Osteoblast (primary cell): ENCODE results near the gene U2AF2. TPM values are rescaled to one million over a fixed set of nuclear protein-coding genes. Genes with fewer than 3 reads are reported as not detected.

Experiments
- DNase-seq: peaks from one replicate; pipeline ENCODE4 v3.0.0; 2011; ENCODE audit warnings: low spot score, mixed read lengths; ENCODE audit not compliant: insufficient read length; ENCODE audit errors: missing footprints
- H2AFZ ChIP-seq: 2 replicates; pipeline ENCODE4 v1.6.0; 2011; ENCODE audit warnings: mild to moderate bottlenecking, low read length
- H3K27ac ChIP-seq: 2 replicates; pipeline ENCODE4 v1.5.1; 2011; ENCODE audit warnings: mild to moderate bottlenecking, low read depth, low read length, moderate library complexity
- H3K27me3 ChIP-seq: 2 replicates; pipeline ENCODE4 v1.6.0; 2012; ENCODE audit warnings: mild to moderate bottlenecking, control low read depth, inconsistent platforms, low read length, moderate library complexity; ENCODE audit not compliant: insufficient read depth
- H3K36me3 ChIP-seq: 2 replicates; pipeline ENCODE4 v1.5.1; 2011; ENCODE audit warnings: mild to moderate bottlenecking, low read length, control low read depth, moderate library complexity; ENCODE audit not compliant: insufficient read depth
- H3K4me1 ChIP-seq: 2 replicates; pipeline ENCODE4 v1.5.1; 2011; ENCODE audit warnings: mild to moderate bottlenecking, low read length, control low read depth, moderate library complexity; ENCODE audit not compliant: insufficient read depth
- H3K4me2 ChIP-seq: 2 replicates; pipeline ENCODE4 v1.6.0; 2011; ENCODE audit warnings: mild to moderate bottlenecking, low read length; ENCODE audit not compliant: insufficient read depth
- H3K4me3 ChIP-seq: fragments of 200-600 bp; sonication (generic); 3 replicates; pipeline ENCODE4 v1.5.1; 2012; ENCODE audit warnings: mild to moderate bottlenecking, low read length, inconsistent platforms; ENCODE audit not compliant: insufficient read depth
- H3K79me2 ChIP-seq: 2 replicates; pipeline ENCODE4 v1.6.0; 2012; ENCODE audit warnings: mild to moderate bottlenecking, low read length, control low read depth, inconsistent platforms; ENCODE audit not compliant: insufficient read depth
- H3K9me3 ChIP-seq: 2 replicates; pipeline ENCODE4 v1.5.1; 2011; ENCODE audit warnings: low read depth, low read length, control low read depth
- H4K20me1 ChIP-seq: 2 replicates; pipeline ENCODE4 v1.6.0; 2012; ENCODE audit warnings: mild to moderate bottlenecking, low read length, control low read depth; ENCODE audit not compliant: insufficient read depth
- total RNA-seq: library from RNA; depleted of rRNA; stranded (reverse); fragments of >200 nt; gene quantifications from 2 replicates; pipeline ENCODE4 v1.2.3, GENCODE V29; 2012
- TF ChIP-seq, protein P1 (sequence below): IDR thresholded peaks from 2 replicates; pipeline ENCODE4 v1.5.1; 2011; ENCODE audit warnings: mild to moderate bottlenecking, low read depth, low read length, moderate library complexity; ENCODE audit errors: extremely low read depth

The U2AF2 gene
- total RNA-seq, 1 donor, result 70.2 TPM

- peak; percentile 65 for DNase-seq
- H2AFZ ChIP-seq, result no peak overlapping the region
- H3K27me3 ChIP-seq, result no peaks in the 10 kb centered on the region
- peaks cover 64% of the 10 kb centered on the region for H4K20me1 ChIP-seq
- no peak overlapping the region for H3K4me2 ChIP-seq
- no peaks in the 10 kb centered on the region for H3K4me1 ChIP-seq
- H3K36me3 ChIP-seq, result peaks cover 20% of the 10 kb centered on the region
- H3K9me3 ChIP-seq, result no peaks in the 10 kb centered on the region
- TF ChIP-seq, protein P1, sequence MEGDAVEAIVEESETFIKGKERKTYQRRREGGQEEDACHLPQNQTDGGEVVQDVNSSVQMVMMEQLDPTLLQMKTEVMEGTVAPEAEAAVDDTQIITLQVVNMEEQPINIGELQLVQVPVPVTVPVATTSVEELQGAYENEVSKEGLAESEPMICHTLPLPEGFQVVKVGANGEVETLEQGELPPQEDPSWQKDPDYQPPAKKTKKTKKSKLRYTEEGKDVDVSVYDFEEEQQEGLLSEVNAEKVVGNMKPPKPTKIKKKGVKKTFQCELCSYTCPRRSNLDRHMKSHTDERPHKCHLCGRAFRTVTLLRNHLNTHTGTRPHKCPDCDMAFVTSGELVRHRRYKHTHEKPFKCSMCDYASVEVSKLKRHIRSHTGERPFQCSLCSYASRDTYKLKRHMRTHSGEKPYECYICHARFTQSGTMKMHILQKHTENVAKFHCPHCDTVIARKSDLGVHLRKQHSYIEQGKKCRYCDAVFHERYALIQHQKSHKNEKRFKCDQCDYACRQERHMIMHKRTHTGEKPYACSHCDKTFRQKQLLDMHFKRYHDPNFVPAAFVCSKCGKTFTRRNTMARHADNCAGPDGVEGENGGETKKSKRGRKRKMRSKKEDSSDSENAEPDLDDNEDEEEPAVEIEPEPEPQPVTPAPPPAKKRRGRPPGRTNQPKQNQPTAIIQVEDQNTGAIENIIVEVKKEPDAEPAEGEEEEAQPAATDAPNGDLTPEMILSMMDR, result no peak
- H3K79me2 ChIP-seq, result peaks cover 71% of the 10 kb centered on the region
- no peak overlapping the region for H3K4me3 ChIP-seq
- no peak overlapping the region for H3K27ac ChIP-seq
Measured at GRCh38 chr19:55686311-55687050, 31.6 kb downstream of the U2AF2 start.

DNA sequence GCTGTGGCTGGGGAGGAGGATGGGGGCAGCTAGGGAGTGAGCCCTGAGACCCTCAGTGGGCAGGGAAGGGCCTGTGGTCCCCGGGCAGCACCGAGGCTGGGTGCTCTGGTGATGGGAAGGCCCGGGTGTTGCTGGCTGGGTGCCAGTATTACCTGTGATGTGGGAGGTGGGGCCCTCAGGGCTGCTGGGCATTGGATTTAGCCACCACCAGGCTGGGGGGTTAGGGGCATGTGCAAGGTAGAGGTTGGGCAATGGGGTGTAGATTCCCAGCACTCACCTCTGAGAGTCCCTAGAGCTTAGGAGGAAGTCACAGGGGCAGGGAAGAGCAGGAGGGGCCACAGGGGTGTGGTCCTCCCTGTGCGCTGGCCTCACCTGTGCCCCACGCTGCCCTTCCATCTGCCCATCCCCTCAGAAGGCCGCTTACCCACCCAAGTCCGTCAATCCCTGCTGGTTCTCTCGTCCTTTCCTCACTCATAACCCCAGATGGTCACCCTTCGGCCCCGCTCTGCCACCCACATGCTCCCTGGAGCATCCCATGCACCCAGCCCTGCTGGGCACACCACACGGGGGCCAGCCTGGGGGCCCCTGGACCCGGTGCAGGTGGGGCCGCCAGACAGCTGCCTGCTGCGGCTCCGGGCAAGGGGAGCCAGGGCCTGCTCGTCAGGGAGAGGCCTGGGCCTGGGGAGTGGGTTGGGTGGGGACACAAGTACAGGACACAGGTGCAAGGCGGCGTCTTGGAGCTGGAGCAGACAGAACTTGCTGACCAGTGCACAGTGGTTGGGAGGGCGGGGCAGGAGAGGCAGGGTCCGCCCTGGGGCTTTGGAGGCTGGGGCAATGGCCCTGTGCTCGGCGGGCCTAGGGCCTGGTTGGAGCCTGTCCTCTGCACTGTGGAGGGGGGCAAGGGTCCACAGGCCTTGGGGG is 32.7 kb downstream of the U2AF2 start:
- Histone ChIP-seq H2AFZ (no peak overlapping the region), H3K79me2 (peaks cover 61% of the 10 kb centered on the region), H3K36me3 (peaks cover 14% of the 10 kb centered on the region), H3K9me3 (no peaks in the 10 kb centered on the region), H3K4me2 (no peak overlapping the region), H3K4me1 (no peaks in the 10 kb centered on the region), H3K27ac (no peak overlapping the region), H3K4me3 (no peak overlapping the region), H3K27me3 (no peaks in the 10 kb centered on the region), H4K20me1 (peaks cover 54% of the 10 kb centered on the region)
- TF ChIP-seq, protein P1, result no peak
- DNase-seq, result peak; percentile 80

DNA sequence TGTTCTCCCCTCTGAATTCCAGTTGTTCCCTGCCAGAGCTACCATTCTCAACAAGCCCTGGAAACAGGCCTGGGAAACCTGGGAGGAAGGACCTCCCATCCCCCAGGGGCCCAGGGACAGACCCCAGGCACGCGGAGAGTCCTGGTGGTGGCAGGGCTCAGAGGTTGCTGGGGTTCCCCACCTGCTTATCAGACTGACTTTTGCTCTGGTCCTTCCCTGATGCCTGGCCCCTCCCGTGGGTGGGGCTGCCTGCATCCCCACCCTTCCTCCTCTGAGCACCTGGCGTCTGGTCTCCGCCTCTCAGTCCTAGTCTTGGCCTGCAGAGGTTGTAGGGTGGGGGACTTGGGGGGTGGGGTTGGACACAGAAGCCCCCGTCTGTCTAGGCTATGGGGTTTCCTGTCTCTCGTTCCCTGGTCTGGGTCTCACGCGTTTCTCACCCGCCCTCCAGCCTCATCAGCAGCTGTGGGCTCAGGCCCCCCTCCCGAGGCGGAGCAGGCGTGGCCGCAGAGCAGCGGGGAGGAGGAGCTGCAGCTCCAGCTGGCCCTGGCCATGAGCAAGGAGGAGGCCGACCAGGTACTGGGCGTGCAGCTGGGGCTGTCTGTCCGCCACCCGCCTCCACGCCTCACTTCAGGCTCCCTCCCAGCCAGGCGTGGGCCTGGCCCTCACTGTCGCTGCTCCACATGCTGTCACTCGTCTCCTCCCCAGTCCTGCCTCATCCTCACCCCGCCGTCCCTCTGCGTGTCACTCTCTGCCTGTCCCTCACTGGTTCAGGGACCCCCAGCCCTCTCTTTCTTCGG is 33.8 kb downstream of the U2AF2 start:
- Histone ChIP-seq H3K4me1 (no peaks in the 10 kb centered on the region), H2AFZ (no peak overlapping the region), H3K4me2 (no peak overlapping the region), H3K79me2 (peaks cover 57% of the 10 kb centered on the region), H3K4me3 (no peak overlapping the region), H3K36me3 (peaks cover 24% of the 10 kb centered on the region), H3K9me3 (no peaks in the 10 kb centered on the region), H3K27me3 (no peaks in the 10 kb centered on the region), H3K27ac (no peak overlapping the region), H4K20me1 (peaks cover 50% of the 10 kb centered on the region)
- TF ChIP-seq, protein P1, result no peak
- peak; percentile 79 for DNase-seq
